Naive thymus-derived CD4-positive, alpha-beta T cell (primary cell): ENCODE measurements around the gene DAPK1. TPM values are rescaled to one million over a fixed set of nuclear protein-coding genes. Genes with fewer than 3 reads are reported as not detected.

Source experiments
- ATAC-seq: fragments of 150-1000 bp; cut with Tn5 transposase; 2 replicates; pipeline ENCODE4 v1.10.0; 2021; ENCODE audit warnings: mild to moderate bottlenecking, moderate library complexity
- CTCF ChIA-PET: fragments of 350-600 bp; sonication (Branson Sonifier 250); formaldehyde crosslinking; loops from one replicate; lab custom pipeline; 2021; ENCODE audit warnings: antibody characterized with exemption; lab: Charles Lee
- POLR2A ChIA-PET: fragments of 350-600 bp; sonication (Branson Sonifier 250); formaldehyde crosslinking; loops from one replicate; lab custom pipeline; 2021; ENCODE audit warnings: antibody characterized with exemption, inconsistent platforms; lab: Charles Lee
- DNase-seq, 9 donors: peaks; one replicate each; pipeline versions ENCODE4 v3.0.0 to v3.0.0-alpha.2; 2020 to 2022; ENCODE audit warnings: mixed read lengths in 1 of 9
- H3K27ac ChIP-seq: one replicate; pipeline ENCODE4 v1.7.0; 2013; ENCODE audit warnings: mild to moderate bottlenecking, low read depth, low read length, moderate library complexity
- H3K27me3 ChIP-seq, 2 donors: one replicate each; pipeline ENCODE4 v1.7.0; 2013; ENCODE audit warnings: low read length in 2 of 2, mild to moderate bottlenecking in 2 of 2, moderate library complexity in 2 of 2; ENCODE audit not compliant: control insufficient read depth in 2 of 2, insufficient read depth in 2 of 2
- H3K36me3 ChIP-seq, 3 experiments: 1 replicate in 2 of 3; 2 replicates in 1 of 3; pipeline ENCODE4 v1.7.0; 2013; ENCODE audit warnings: low read length in 3 of 3, mild to moderate bottlenecking in 3 of 3, moderate library complexity in 1 of 3; ENCODE audit not compliant: insufficient read depth in 3 of 3, control insufficient read depth in 2 of 3
- H3K4me1 ChIP-seq, 2 donors: one replicate each; pipeline ENCODE4 v1.7.0; 2013; ENCODE audit warnings: low read length in 2 of 2, mild to moderate bottlenecking in 2 of 2, moderate library complexity in 1 of 2; ENCODE audit not compliant: control insufficient read depth in 2 of 2, insufficient read depth in 2 of 2
- H3K4me3 ChIP-seq: 2 replicates; pipeline ENCODE4 v1.7.0; 2013; ENCODE audit warnings: mild to moderate bottlenecking, low read length
- H3K9me3 ChIP-seq, 3 experiments: 1 replicate in 2 of 3; 2 replicates in 1 of 3; pipeline ENCODE4 v1.7.0; 2013; ENCODE audit warnings: low read length in 3 of 3; ENCODE audit not compliant: control insufficient read depth in 2 of 3
- H3K27ac Mint-ChIP-seq, 9 donors: one replicate each; pipeline ENCODE4 v1.8.0; 2020 to 2022; ENCODE audit warnings: mixed read lengths in 9 of 9, mild to moderate bottlenecking in 8 of 9, moderate library complexity in 5 of 9, inconsistent platforms in 2 of 9
- H3K27me3 Mint-ChIP-seq, 5 donors: one replicate each; pipeline ENCODE4 v1.8.0; 2021 to 2022; ENCODE audit warnings: mixed read lengths in 5 of 5, mild to moderate bottlenecking in 1 of 5
- H3K36me3 Mint-ChIP-seq, 5 donors: one replicate each; pipeline ENCODE4 v1.8.0; 2020 to 2022; ENCODE audit warnings: mixed read lengths in 5 of 5, mild to moderate bottlenecking in 3 of 5, inconsistent platforms in 1 of 5
- H3K4me1 Mint-ChIP-seq, 7 donors: one replicate each; pipeline ENCODE4 v1.8.0; 2020 to 2022; ENCODE audit warnings: mixed read lengths in 7 of 7, mild to moderate bottlenecking in 3 of 7, inconsistent platforms in 1 of 7
- H3K4me3 Mint-ChIP-seq, 10 donors: one replicate each; pipeline ENCODE4 v1.8.0; 2020 to 2022; ENCODE audit warnings: mild to moderate bottlenecking in 10 of 10, mixed read lengths in 10 of 10, moderate library complexity in 6 of 10, inconsistent platforms in 2 of 10
- H3K9me3 Mint-ChIP-seq, 11 donors: one replicate each; pipeline ENCODE4 v1.8.0; 2020 to 2022; ENCODE audit warnings: mixed read lengths in 11 of 11, mild to moderate bottlenecking in 4 of 11, inconsistent platforms in 1 of 11, moderate library complexity in 1 of 11
- intact Hi-C, 2 donors: fragments of 100-400 bp; cut with micrococcal nuclease; formaldehyde crosslinking; loops; one replicate each; pipeline ENCODE4 v1.15.1; 2023
- polyA plus RNA-seq, 2 donors: library from polyadenylated mRNA; unstranded; fragments of 300-500 nt; fragmentation: Illumina TruSeq; gene quantifications; one replicate each; pipeline ENCODE4 v1.2.3, GENCODE V29; 2021
- total RNA-seq, 6 experiments: library from RNA in 5 of 6; stranded (reverse) in 5 of 6; gene quantifications; 1 replicate in 5 of 6; 2 replicates in 1 of 6; pipeline ENCODE4 v1.2.3 and lab custom pipeline; 2021 to 2026

Gene DAPK1
- total and polyA plus RNA-seq, 7 experiments from 2014 or later: 0.20 to 44.8 (median 1.9) TPM

DNA sequence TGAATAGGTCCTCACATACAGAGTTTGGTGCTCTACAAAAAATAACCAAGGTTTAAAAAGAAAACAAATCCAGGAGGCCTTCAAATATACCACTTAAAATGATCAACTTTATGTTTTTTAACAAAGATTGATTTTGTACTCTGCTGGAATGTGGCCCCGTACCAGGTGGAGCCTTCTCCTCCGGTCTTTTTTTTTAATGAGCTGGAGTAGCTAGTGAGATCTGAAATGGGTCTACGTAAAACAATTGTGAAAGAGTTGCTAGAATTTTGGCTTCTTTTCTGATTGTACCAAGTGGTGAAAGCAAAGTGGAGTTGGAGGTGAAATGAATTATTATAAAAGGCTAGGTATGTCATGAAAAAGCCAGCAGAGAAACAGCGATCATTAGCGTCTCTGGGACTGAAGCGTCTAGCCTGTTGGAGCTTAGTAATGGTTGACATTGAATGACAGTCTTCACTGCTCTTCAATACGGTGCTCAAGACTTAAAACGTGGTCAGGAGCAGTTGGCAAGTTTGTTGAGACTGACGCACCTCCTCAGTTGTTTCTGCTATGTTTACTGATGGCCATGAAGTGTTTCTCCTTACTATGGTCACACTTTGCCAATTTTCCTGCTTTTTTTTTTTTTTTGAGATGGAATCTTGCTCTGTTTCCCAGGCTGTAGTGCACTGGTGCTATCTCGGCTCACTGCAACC, 84.4 kb downstream of the DAPK1 start:
- Mint-ChIP-seq H3K27ac (no peak overlapping the region), H3K36me3 (no peaks in the 10 kb centered on the region), H3K4me1 (peaks cover 0 to 2% (median 0%) of the 10 kb centered on the region in 7 donors), H3K4me3 (no peak overlapping the region), H3K9me3 (no peaks in the 10 kb centered on the region), H3K27me3 (peaks cover 0 to 8% (median 0%) of the 10 kb centered on the region in 5 donors)
- CTCF ChIA-PET: no interaction called here
- H3K4me1 ChIP-seq: no peaks in the 10 kb centered on the region
- H3K27me3 ChIP-seq: no peaks in the 10 kb centered on the region
- POLR2A ChIA-PET: no interaction called here
- H3K36me3 ChIP-seq: no peaks in the 10 kb centered on the region
- intact Hi-C loops: no loop called here
- no peak for ATAC-seq
- H3K9me3 ChIP-seq: no peaks in the 10 kb centered on the region
- no peak overlapping the region for H3K27ac ChIP-seq
- H3K4me3 ChIP-seq: no peak overlapping the region
- DNase-seq: no peak

DNA sequence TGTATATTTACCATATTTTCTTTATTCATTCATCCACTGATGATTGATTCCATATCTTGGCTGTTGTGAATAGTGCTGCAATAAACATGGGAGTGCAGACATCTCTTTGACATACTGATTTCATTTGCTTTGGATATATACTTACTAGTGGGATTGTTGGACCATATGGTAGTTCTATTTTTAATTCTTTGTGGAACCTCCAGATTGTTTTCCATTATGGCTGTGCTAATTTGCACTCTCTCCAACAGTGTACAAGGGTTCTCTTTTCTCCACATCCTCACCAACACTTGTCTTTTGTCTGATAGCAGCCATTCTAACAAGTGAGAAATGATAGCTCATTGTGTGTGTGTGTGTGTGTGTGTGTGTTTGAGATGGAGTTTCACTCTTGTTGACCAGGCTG, 86.7 kb downstream of the DAPK1 start:
- ChIA-PET POLR2A (no interaction called here), CTCF (no interaction called here)
- ATAC-seq: no peak
- H3K27me3 ChIP-seq: no peaks in the 10 kb centered on the region
- no peaks in the 10 kb centered on the region for H3K36me3 ChIP-seq
- no peaks in the 10 kb centered on the region for H3K4me1 ChIP-seq
- H3K9me3 Mint-ChIP-seq: no peaks in the 10 kb centered on the region
- H3K4me1 Mint-ChIP-seq: no peaks in the 10 kb centered on the region
- no peaks in the 10 kb centered on the region for H3K9me3 ChIP-seq
- no peak overlapping the region for H3K4me3 ChIP-seq
- intact Hi-C loops: no loop called here
- no peak overlapping the region for H3K27ac Mint-ChIP-seq
- H3K36me3 Mint-ChIP-seq: no peaks in the 10 kb centered on the region
- H3K27ac ChIP-seq: no peak overlapping the region
- DNase-seq: no peak
- H3K4me3 Mint-ChIP-seq: no peak overlapping the region
- H3K27me3 Mint-ChIP-seq: peaks cover 0 to 8% (median 0%) of the 10 kb centered on the region in 5 donors

DNA sequence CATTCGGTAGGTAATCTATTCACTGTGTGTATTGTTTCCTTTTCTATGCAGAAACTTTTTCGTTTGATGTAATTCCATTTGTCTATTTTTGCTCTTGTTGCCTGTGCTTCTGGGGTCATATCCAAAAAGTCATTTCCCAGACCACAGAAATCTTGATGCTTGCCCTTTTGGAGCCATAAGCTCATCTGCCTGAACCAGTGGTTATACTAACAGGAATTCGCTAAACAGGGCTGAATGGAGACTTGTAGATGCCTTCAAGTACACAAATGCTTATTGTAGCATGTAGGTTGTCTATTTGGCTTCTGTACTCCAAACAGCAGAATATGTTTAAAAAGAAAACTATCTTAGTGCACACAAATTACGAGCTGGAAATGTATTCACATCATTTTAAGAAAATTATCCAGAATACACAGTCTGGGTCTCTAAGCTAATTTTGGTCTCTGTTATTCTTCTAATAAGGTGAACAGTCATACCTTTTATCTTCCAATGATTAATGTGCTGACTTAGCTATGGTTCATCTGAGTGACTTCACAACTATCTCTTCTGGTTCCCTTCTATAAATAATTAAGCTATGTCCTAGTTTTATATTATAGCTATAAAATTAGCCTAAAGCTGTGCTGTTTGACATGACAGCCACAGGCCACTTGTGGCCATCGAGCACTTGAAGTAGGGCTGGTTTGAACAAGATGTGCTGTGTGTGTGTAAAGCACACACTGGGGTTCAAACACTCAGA, 87.6 kb downstream of the DAPK1 start:
- Mint-ChIP-seq H3K27ac (no peak overlapping the region), H3K4me3 (no peak overlapping the region), H3K27me3 (peaks cover 0 to 8% (median 0%) of the 10 kb centered on the region in 5 donors), H3K36me3 (no peaks in the 10 kb centered on the region), H3K4me1 (no peaks in the 10 kb centered on the region), H3K9me3 (no peaks in the 10 kb centered on the region)
- Histone ChIP-seq H3K9me3 (no peaks in the 10 kb centered on the region), H3K4me1 (no peaks in the 10 kb centered on the region), H3K36me3 (no peaks in the 10 kb centered on the region), H3K27ac (no peak overlapping the region), H3K27me3 (no peaks in the 10 kb centered on the region), H3K4me3 (no peak overlapping the region)
- ATAC-seq: no peak
- intact Hi-C loops: no loop called here
- ChIA-PET CTCF (no interaction called here), POLR2A (no interaction called here)
- no peak for DNase-seq

DNA sequence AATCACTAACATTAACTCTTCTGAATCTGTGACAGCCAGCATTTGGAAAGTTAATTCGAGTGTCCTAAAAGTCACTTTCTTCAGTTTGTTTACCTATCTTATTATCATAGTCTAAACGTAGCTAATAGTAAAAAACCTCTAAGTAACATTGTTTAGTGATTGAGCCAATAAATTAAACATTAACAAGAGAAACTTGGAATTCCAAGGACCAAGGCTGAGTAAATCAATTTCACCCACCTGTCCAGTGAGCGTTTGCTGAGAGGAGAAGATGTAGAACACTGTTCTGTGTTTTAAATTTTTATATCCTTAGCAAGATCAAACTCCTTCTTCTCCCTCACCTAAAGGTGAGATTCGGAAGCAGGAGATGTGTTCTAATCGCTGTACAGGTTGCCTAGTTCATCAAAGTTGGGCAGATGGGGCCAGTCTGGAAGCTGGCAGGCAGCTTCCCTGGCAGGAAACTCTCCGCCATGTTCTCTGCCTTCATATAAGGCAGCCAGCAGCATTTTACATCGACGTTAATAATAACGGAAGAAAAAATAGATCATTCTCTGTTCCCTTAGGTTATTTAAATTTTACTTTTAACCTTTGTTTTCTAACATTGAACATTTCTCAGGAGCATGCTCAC, 89.2 kb downstream of the DAPK1 start:
- ChIA-PET CTCF (interaction anchor here (0.6 kb wide), 1 partner anchor 9 kb away, joined by 3 read pairs; no protein-coding TSS in a partner anchor), POLR2A (no interaction called here)
- Histone ChIP-seq H3K27me3 (no peaks in the 10 kb centered on the region), H3K27ac (no peak overlapping the region), H3K36me3 (no peaks in the 10 kb centered on the region), H3K4me1 (no peaks in the 10 kb centered on the region), H3K4me3 (no peak overlapping the region), H3K9me3 (no peaks in the 10 kb centered on the region)
- Mint-ChIP-seq H3K4me3 (no peak overlapping the region), H3K4me1 (no peaks in the 10 kb centered on the region), H3K27me3 (no peaks in the 10 kb centered on the region), H3K36me3 (no peaks in the 10 kb centered on the region), H3K9me3 (no peaks in the 10 kb centered on the region), H3K27ac (no peak overlapping the region)
- intact Hi-C loops: no loop called here
- no peak for DNase-seq
- ATAC-seq: no peak

DNA sequence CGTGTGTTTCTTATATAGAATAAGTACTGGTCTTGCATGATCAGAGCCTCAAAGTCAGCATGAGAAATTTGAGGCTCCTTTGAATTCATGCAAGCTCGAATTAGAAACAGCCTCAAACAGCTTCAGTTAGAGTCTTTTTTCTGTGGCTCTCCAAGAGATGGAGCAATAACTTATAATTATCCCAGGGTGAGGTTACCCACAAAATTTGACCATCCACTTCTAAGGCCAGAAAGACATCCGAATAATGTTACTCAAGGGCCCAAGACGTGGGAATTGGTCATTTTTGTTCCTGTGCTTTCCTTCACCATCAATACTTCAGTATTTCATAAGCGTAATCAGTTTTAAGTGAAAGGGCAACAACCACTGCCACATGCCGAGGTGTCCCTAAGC, 89.7 kb downstream of the DAPK1 start:
- no peaks in the 10 kb centered on the region for H3K36me3 ChIP-seq
- Mint-ChIP-seq H3K27ac (no peak overlapping the region), H3K4me3 (no peak overlapping the region), H3K9me3 (no peaks in the 10 kb centered on the region), H3K27me3 (no peaks in the 10 kb centered on the region), H3K4me1 (no peaks in the 10 kb centered on the region), H3K36me3 (no peaks in the 10 kb centered on the region)
- H3K4me3 ChIP-seq: no peak overlapping the region
- H3K27ac ChIP-seq: no peak overlapping the region
- intact Hi-C loops: no loop called here
- no peaks in the 10 kb centered on the region for H3K4me1 ChIP-seq
- ChIA-PET POLR2A (no interaction called here), CTCF (no interaction called here)
- ATAC-seq (no peak), DNase-seq (no peak)
- H3K27me3 ChIP-seq: no peaks in the 10 kb centered on the region
- no peaks in the 10 kb centered on the region for H3K9me3 ChIP-seq

DNA sequence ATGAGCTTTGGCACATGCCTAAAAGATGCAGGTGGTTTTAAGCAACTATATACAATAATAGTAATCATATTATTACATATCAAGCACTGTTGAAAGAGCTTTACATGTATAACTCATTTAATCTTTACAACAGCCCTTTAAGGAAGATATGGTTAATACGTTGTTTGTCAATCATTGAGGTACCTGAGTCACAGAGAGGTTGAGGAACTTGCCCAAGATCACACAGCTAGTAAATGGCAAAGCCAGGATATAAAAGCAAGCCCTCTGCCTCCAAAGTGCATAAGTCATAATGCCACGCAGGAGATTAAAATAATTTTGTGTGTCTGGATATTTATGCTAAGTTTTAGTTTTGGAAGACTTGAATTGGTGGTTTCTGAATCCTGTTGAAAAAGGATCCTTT, 90.2 kb downstream of the DAPK1 start:
- no peaks in the 10 kb centered on the region for H3K4me1 Mint-ChIP-seq
- POLR2A ChIA-PET: no interaction called here
- H3K9me3 ChIP-seq: no peaks in the 10 kb centered on the region
- no peaks in the 10 kb centered on the region for H3K27me3 ChIP-seq
- ATAC-seq (no peak), DNase-seq (no peak)
- no peak overlapping the region for H3K4me3 Mint-ChIP-seq
- intact Hi-C loops: no loop called here
- no peak overlapping the region for H3K27ac Mint-ChIP-seq
- CTCF ChIA-PET: no interaction called here
- no peaks in the 10 kb centered on the region for H3K27me3 Mint-ChIP-seq
- H3K27ac ChIP-seq: no peak overlapping the region
- no peaks in the 10 kb centered on the region for H3K36me3 ChIP-seq
- H3K9me3 Mint-ChIP-seq: no peaks in the 10 kb centered on the region
- no peak overlapping the region for H3K4me3 ChIP-seq
- no peaks in the 10 kb centered on the region for H3K4me1 ChIP-seq
- H3K36me3 Mint-ChIP-seq: no peaks in the 10 kb centered on the region
